Measurements from ENCODE around the gene CANX.

- TF ChIP-seq, protein P1, sequence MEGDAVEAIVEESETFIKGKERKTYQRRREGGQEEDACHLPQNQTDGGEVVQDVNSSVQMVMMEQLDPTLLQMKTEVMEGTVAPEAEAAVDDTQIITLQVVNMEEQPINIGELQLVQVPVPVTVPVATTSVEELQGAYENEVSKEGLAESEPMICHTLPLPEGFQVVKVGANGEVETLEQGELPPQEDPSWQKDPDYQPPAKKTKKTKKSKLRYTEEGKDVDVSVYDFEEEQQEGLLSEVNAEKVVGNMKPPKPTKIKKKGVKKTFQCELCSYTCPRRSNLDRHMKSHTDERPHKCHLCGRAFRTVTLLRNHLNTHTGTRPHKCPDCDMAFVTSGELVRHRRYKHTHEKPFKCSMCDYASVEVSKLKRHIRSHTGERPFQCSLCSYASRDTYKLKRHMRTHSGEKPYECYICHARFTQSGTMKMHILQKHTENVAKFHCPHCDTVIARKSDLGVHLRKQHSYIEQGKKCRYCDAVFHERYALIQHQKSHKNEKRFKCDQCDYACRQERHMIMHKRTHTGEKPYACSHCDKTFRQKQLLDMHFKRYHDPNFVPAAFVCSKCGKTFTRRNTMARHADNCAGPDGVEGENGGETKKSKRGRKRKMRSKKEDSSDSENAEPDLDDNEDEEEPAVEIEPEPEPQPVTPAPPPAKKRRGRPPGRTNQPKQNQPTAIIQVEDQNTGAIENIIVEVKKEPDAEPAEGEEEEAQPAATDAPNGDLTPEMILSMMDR (conservative IDR thresholded peaks at IDR 0.05; ENCODE audit: low read length), result no peak
- TF ChIP-seq EZH2phosphoT487 (IDR thresholded peaks at IDR 0.05; ENCODE audit: borderline replicate concordance, low read depth, low read length), result no peak
Measured at GRCh38 chr5:179680014-179680779, 18.6 kb upstream of the CANX start.
